Mesenchymal stem cell (in vitro differentiated cells and primary cell): ENCODE results near the gene DNM1L. TPM values are rescaled to one million over a fixed set of nuclear protein-coding genes. Genes with fewer than 3 reads are reported as not detected.

Experiments
- DNase-seq: peaks from one replicate; pipeline ENCODE4 v3.0.0-alpha.2; 2013
- H2AFZ ChIP-seq: one replicate; pipeline ENCODE4 v1.6.1; 2013; ENCODE audit warnings: low read depth, mild to moderate bottlenecking, control low read depth, inconsistent platforms, low read length, moderate library complexity
- H2AK5ac ChIP-seq: 2 replicates; pipeline ENCODE4 v1.6.1; 2013; ENCODE audit warnings: low read length, moderate library complexity, mild to moderate bottlenecking, inconsistent platforms; ENCODE audit not compliant: severe bottlenecking
- H2BK120ac ChIP-seq: one replicate; pipeline ENCODE4 v1.6.1; 2013; ENCODE audit warnings: low read depth, mild to moderate bottlenecking, inconsistent platforms, low read length, moderate library complexity
- H2BK12ac ChIP-seq, 2 experiments: one replicate each; pipeline ENCODE4 v1.6.1; 2013; ENCODE audit warnings: inconsistent platforms in 2 of 2, low read length in 2 of 2, mild to moderate bottlenecking in 2 of 2, moderate library complexity in 2 of 2, control low read depth in 1 of 2
- H2BK15ac ChIP-seq: one replicate; pipeline ENCODE4 v1.6.1; 2013; ENCODE audit warnings: mild to moderate bottlenecking, low read depth, inconsistent platforms; ENCODE audit not compliant: poor library complexity, severe bottlenecking
- H2BK5ac ChIP-seq: 2 replicates; pipeline ENCODE4 v1.6.1; 2013; ENCODE audit warnings: low read depth, mild to moderate bottlenecking, low read length, control low read depth, inconsistent platforms; ENCODE audit not compliant: poor library complexity, severe bottlenecking
- H3K14ac ChIP-seq, 2 experiments: one replicate each; pipeline ENCODE4 v1.6.1; 2013; ENCODE audit warnings: inconsistent platforms in 2 of 2, low read length in 2 of 2, control low read depth in 1 of 2, mild to moderate bottlenecking in 1 of 2, moderate library complexity in 1 of 2
- H3K18ac ChIP-seq, 2 experiments: one replicate each; pipeline ENCODE4 v1.6.1; 2013; ENCODE audit warnings: inconsistent platforms in 2 of 2, low read length in 2 of 2, control low read depth in 1 of 2, low read depth in 1 of 2, mild to moderate bottlenecking in 1 of 2
- H3K23ac ChIP-seq, 2 experiments: one replicate each; pipeline ENCODE4 v1.6.1; 2013; ENCODE audit warnings: inconsistent platforms in 2 of 2, low read length in 2 of 2, mild to moderate bottlenecking in 2 of 2, moderate library complexity in 2 of 2, control low read depth in 1 of 2
- H3K27ac ChIP-seq: 2 replicates; pipeline ENCODE4 v1.5.1; 2013; ENCODE audit warnings: mild to moderate bottlenecking, moderate library complexity, low read length, control low read depth, inconsistent platforms; ENCODE audit not compliant: poor library complexity, severe bottlenecking
- H3K27me3 ChIP-seq, 2 experiments: 2 replicates each; pipeline versions ENCODE4 v1.6.1 to v1.7.0; 2013; ENCODE audit warnings: low read length in 2 of 2, mild to moderate bottlenecking in 2 of 2, moderate library complexity in 2 of 2, control low read depth in 1 of 2, inconsistent platforms in 1 of 2; ENCODE audit not compliant: control insufficient read depth in 1 of 2, insufficient read depth in 1 of 2
- H3K36me3 ChIP-seq, 2 experiments: 2 replicates each; pipeline versions ENCODE4 v1.6.1 to v1.7.0; 2013; ENCODE audit warnings: low read length in 2 of 2, control low read depth in 1 of 2, inconsistent platforms in 1 of 2, low read depth in 1 of 2, mild to moderate bottlenecking in 1 of 2; ENCODE audit not compliant: insufficient read depth in 2 of 2, control insufficient read depth in 1 of 2
- H3K4ac ChIP-seq, 2 experiments: one replicate each; pipeline ENCODE4 v1.6.1; 2013; ENCODE audit warnings: inconsistent platforms in 2 of 2, low read length in 2 of 2, mild to moderate bottlenecking in 2 of 2, moderate library complexity in 2 of 2, control low read depth in 1 of 2, low read depth in 1 of 2
- H3K4me1 ChIP-seq: 2 replicates; pipeline ENCODE4 v1.6.1; 2013; ENCODE audit warnings: low read depth, low read length, control low read depth; ENCODE audit not compliant: control insufficient read depth, insufficient read depth
- H3K4me2 ChIP-seq: 2 replicates; pipeline ENCODE4 v1.6.1; 2013; ENCODE audit warnings: low read length, mild to moderate bottlenecking, inconsistent platforms; ENCODE audit not compliant: poor library complexity, severe bottlenecking
- H3K4me3 ChIP-seq, 2 experiments: 2 replicates each; pipeline versions ENCODE4 v1.5.1 to v1.7.0; 2013; ENCODE audit warnings: low read length in 2 of 2, mild to moderate bottlenecking in 2 of 2, control low read depth in 1 of 2, low read depth in 1 of 2; ENCODE audit not compliant: insufficient read depth in 1 of 2
- H3K79me1 ChIP-seq: replicated peaks from 2 replicates; pipeline ENCODE4 v1.6.1; 2013; ENCODE audit warnings: mild to moderate bottlenecking, control low read depth, low read length, inconsistent platforms; ENCODE audit not compliant: poor library complexity, severe bottlenecking
- H3K9ac ChIP-seq: 2 replicates; pipeline ENCODE4 v1.7.0; 2013; ENCODE audit warnings: mild to moderate bottlenecking, low read length, moderate library complexity
- H3K9me3 ChIP-seq: 2 replicates; pipeline ENCODE4 v1.7.0; 2013; ENCODE audit warnings: mild to moderate bottlenecking, low read length; ENCODE audit not compliant: control insufficient read depth
- H4K8ac ChIP-seq: one replicate; pipeline ENCODE4 v1.6.1; 2013; ENCODE audit warnings: inconsistent platforms, mild to moderate bottlenecking, low read length, moderate library complexity
- H4K91ac ChIP-seq: one replicate; pipeline ENCODE4 v1.6.1; 2013; ENCODE audit warnings: mild to moderate bottlenecking, low read length, inconsistent platforms
- WGBS: methylation state at CpG from one replicate; pipeline ENCODE4 v1.1.7; 2013; ENCODE audit warnings: mixed read lengths; 5-methylcytosine and 5-hydroxymethylcytosine counted together
- polyA plus RNA-seq, 2 experiments: library from polyadenylated mRNA; stranded (reverse); fragments of 200-250 nt; gene quantifications; one replicate each; pipeline ENCODE4 v1.2.3, GENCODE V29; 2013

DNM1L gene
- polyA plus RNA-seq (2013, experiment 1 of 2), result 37.4 TPM
- 37.7 TPM for polyA plus RNA-seq (2013, experiment 2 of 2)

DNA sequence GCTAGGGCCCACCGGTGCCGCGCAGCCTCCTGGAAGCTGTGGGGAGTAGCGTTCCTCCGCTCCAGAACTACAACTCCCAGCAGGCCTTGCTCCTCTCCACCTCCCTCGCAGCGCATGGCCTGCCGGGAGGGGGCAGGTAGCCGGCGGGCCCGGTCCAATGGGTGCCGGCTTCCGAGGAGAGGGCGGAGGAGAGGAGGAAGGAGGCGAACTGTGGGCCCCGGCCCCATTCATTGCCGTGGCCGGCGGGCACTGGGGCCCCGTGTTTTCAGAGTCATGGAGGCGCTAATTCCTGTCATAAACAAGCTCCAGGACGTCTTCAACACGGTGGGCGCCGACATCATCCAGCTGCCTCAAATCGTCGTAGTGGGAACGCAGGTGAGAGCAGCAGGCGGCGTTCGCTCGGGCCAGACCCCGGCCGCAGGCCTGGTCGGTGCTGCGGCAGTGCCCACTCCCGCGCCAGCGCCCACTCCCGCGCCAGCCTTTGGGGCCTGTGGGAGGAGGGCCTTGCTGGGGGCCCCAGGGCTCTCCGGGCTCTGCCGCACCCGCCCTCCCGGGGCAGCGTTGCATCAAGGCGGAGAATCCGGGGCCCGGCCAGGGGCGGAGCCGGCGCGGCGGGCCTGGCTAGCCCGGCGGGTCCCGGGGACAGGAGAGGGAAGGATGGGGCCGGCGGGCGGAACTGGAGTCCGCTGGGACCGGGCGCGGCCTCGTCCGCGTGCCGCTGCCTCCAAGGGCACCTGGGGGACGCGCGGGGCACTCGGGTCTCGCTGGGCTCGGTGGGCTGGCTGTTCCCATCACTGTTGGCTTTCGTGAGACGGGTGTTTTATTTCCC, at the start of gene DNM1L:
Gene DNM1L, plus strand, starts transcription at position 211 of the 829 bp plus-strand sequence. Its CDS starts 63 bp downstream, at position 274.
- Histone ChIP-seq H4K8ac (peak within 1 kb of the TSS; percentile 80), H2BK15ac (peak within 1 kb of the TSS; percentile 77), H3K36me3 (peaks cover 0 to 6% of the 10 kb centered on the region in 2 experiments), H3K4me3 (peak within 1 kb of the TSS; percentile 83 to 88), H3K9me3 (no peaks in the 10 kb centered on the region), H3K23ac (no peak within 1 kb of the TSS), H2BK5ac (peak within 1 kb of the TSS; percentile 84), H3K4me1 (peaks cover 5% of the 10 kb centered on the region), H3K18ac (peak within 1 kb of the TSS; percentile 89 to 94), H2AFZ (peak within 1 kb of the TSS; percentile 91), H3K9ac (peak within 1 kb of the TSS; percentile 96), H3K27ac (peak within 1 kb of the TSS; percentile 92), H3K4ac (peak within 1 kb of the TSS; percentile 59 to 71), H3K14ac (peak within 1 kb of the TSS in 1 of 2 experiments; percentile 73), H3K27me3 (no peaks in the 10 kb centered on the region), H3K79me1 (peaks cover 2% of the 10 kb centered on the region), H2BK12ac (no peak within 1 kb of the TSS), H2AK5ac (no peak within 1 kb of the TSS), H3K4me2 (peak within 1 kb of the TSS; percentile 66), H4K91ac (peak within 1 kb of the TSS; percentile 96), H2BK120ac (peak within 1 kb of the TSS; percentile 49)
- WGBS, result under 1% methylated on average over 70 of the region's 76 CpGs
- DNase-seq, result peak; percentile 98

DNA sequence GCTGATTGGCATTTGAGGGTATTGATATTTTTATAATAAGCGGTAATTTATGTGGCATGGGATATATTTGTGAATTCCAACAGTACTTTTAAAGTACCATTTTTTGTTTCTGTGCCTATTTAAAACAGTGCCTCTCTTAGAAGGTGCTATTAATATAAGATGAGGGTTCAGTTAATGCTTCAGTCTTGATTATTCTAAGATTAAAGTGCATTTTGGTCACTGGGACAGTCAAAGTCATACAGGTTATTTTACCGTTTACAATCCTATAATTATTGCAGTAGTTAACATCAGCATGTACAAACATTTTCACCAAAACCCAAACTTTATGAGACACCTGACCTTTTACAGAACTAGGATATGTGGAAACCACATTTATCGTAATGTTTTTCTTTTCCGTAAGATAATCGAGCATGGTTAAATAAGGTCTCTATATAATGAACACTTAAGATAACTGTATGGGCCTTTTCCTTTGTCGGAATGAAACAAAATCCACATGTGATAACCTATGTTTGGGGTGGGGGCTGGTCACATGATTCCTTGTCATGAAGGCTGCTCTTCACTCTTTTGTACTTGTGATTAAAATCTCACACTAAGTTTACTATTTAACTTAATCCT, 37.7 kb upstream of the DNM1L start:
- Histone ChIP-seq H3K18ac (no peak overlapping the region), H3K14ac (no peak overlapping the region), H3K23ac (no peak overlapping the region), H3K27ac (no peak overlapping the region), H2AK5ac (no peak overlapping the region), H3K4me3 (no peak overlapping the region), H3K79me1 (peaks cover 2% of the 10 kb centered on the region), H3K27me3 (no peaks in the 10 kb centered on the region), H4K8ac (no peak overlapping the region), H2BK12ac (no peak overlapping the region), H3K9me3 (no peaks in the 10 kb centered on the region), H2BK120ac (no peak overlapping the region), H3K4me1 (no peaks in the 10 kb centered on the region), H3K4me2 (no peak overlapping the region), H2BK15ac (no peak overlapping the region), H2BK5ac (no peak overlapping the region), H4K91ac (no peak overlapping the region), H3K36me3 (peaks cover 8 to 26% of the 10 kb centered on the region in 2 experiments), H3K4ac (no peak overlapping the region), H2AFZ (no peak overlapping the region), H3K9ac (no peak overlapping the region)
- WGBS, result 85% methylated on average over 5 of the region's 6 CpGs
- DNase-seq, result no peak

DNA sequence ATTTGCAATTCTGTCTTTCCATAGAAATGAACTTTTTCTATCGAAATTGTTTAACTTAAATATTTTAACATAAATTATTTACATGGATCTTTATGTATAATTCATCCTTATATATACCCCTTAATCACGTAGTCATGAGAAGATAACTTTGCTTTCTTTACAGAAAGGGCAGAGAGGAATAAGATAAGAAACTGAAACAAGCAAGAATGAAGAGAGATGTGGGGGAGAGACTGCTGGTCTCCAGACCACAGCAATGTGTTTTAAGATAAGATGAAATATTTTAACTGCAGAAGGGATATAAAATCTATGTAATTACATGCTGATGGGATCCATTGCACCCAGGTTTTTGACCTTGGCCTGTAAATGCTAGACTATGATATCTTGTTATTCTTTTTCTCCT, 34.7 kb upstream of the DNM1L start:
- Histone ChIP-seq H3K27me3 (no peaks in the 10 kb centered on the region), H3K79me1 (no peaks in the 10 kb centered on the region), H2AK5ac (no peak overlapping the region), H2AFZ (no peak overlapping the region), H3K4ac (no peak overlapping the region), H2BK5ac (no peak overlapping the region), H3K18ac (no peak overlapping the region), H4K8ac (no peak overlapping the region), H3K36me3 (peaks cover 5 to 21% of the 10 kb centered on the region in 2 experiments), H3K4me3 (no peak overlapping the region), H3K23ac (no peak overlapping the region), H3K9me3 (no peaks in the 10 kb centered on the region), H2BK12ac (no peak overlapping the region), H2BK120ac (no peak overlapping the region), H3K14ac (no peak overlapping the region), H3K4me1 (no peaks in the 10 kb centered on the region), H3K4me2 (no peak overlapping the region), H2BK15ac (no peak overlapping the region), H3K27ac (no peak overlapping the region), H3K9ac (no peak overlapping the region), H4K91ac (no peak overlapping the region)
- 93% methylated on average over 1 of the region's 2 CpGs for WGBS
- DNase-seq, result no peak

DNA sequence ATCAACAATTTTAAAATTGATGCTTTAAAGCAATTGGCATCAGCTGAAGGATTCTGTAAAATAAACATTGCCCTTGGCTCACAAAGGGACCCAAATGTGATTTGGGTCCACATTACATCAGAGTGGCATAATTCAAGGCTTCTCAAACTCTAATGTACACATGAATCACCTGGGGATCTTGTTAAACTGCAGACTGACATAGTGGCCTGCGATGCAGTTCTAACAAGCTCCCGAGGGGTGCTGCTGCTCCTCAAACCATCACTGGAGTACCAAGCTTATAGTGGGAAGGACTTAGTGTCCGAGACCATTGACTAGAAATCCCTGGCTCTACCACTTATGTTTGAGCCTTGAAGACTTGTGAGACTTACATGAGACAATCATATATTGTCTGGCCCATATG, 31.8 kb upstream of the DNM1L start:
- no peak overlapping the region for H3K9ac ChIP-seq
- H3K79me1 ChIP-seq, result no peaks in the 10 kb centered on the region
- H3K9me3 ChIP-seq, result no peaks in the 10 kb centered on the region
- 94% methylated on average over 3 of the region's 3 CpGs for WGBS
- no peaks in the 10 kb centered on the region for H3K4me1 ChIP-seq
- DNase-seq, result no peak
- H4K91ac ChIP-seq, result no peak overlapping the region
- H3K27ac ChIP-seq, result no peak overlapping the region
- H3K4ac ChIP-seq, result no peak overlapping the region
- no peak overlapping the region for H2BK15ac ChIP-seq
- H3K27me3 ChIP-seq, result no peaks in the 10 kb centered on the region
- H3K4me2 ChIP-seq, result no peak overlapping the region
- no peak overlapping the region for H3K14ac ChIP-seq
- no peak overlapping the region for H2BK5ac ChIP-seq
- no peak overlapping the region for H2AK5ac ChIP-seq
- no peak overlapping the region for H3K23ac ChIP-seq
- H2AFZ ChIP-seq, result no peak overlapping the region
- peaks cover 0 to 3% of the 10 kb centered on the region in 2 experiments for H3K36me3 ChIP-seq
- H2BK12ac ChIP-seq, result no peak overlapping the region
- H4K8ac ChIP-seq, result no peak overlapping the region
- no peak overlapping the region for H3K4me3 ChIP-seq
- no peak overlapping the region for H2BK120ac ChIP-seq
- H3K18ac ChIP-seq, result no peak overlapping the region
